ENCODE measurements around the gene SLC7A5.
"Not testable (repeated sequence)": the region's sequence is repeated elsewhere in the genome, so short reads cannot be mapped to it uniquely, and the experiment has no call there.

Gene SLC7A5

DNA sequence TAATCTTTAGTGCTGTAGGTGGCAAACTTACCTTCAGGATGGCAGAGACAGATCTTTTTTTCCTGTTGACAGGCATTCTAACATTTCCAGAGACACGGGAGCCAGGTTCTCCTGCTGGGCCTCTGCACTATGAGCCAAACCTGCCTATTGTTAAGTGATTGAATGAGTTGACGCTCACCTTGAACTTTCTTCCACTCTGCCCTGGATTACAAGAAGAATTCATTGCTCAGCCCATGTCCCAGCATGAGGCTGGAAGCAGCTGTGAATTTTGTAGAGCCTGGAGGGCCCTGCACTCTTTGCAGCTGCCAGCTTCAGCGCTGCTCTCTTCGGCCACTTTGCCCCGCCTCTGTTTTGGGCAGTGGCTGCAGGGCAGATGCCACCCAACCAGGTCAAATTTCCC lies 9.4 kb upstream of the SLC7A5 start:
- Histone ChIP-seq H3K79me2 (ENCODE audit: insufficient read depth, low read length) (no peaks in the 10 kb centered on the region), H3K27me3 (ENCODE audit: insufficient read depth, low read length, poor library complexity) (no peaks in the 10 kb centered on the region), H3K9me3 (ENCODE audit: insufficient read depth, low read length, severe bottlenecking) (peaks cover 2% of the 10 kb centered on the region), H3K4me2 (ENCODE audit: insufficient read depth, low read length) (no peak overlapping the region), H3K4me1 (ENCODE audit: insufficient read depth, low read length) (no peaks in the 10 kb centered on the region), H2AFZ (ENCODE audit: low read depth, low read length) (no peak overlapping the region), H4K20me1 (ENCODE audit: insufficient read depth, low read length) (no peaks in the 10 kb centered on the region), H3K36me3 (ENCODE audit: insufficient read depth, low read length) (no peaks in the 10 kb centered on the region), H3K4me3 (ENCODE audit: low read depth in 1 of 2, low read length in 2 of 2) (no peak overlapping the region), H3K27ac (ENCODE audit: low read length) (no peak overlapping the region), H3K9ac (ENCODE audit: low read depth, low read length) (no peak overlapping the region)
- TF ChIP-seq EZH2 (IDR thresholded peaks at IDR 0.05; ENCODE audit: borderline replicate concordance, low read depth, low read length, severe bottlenecking), result no peak
- TF ChIP-seq, protein P1, sequence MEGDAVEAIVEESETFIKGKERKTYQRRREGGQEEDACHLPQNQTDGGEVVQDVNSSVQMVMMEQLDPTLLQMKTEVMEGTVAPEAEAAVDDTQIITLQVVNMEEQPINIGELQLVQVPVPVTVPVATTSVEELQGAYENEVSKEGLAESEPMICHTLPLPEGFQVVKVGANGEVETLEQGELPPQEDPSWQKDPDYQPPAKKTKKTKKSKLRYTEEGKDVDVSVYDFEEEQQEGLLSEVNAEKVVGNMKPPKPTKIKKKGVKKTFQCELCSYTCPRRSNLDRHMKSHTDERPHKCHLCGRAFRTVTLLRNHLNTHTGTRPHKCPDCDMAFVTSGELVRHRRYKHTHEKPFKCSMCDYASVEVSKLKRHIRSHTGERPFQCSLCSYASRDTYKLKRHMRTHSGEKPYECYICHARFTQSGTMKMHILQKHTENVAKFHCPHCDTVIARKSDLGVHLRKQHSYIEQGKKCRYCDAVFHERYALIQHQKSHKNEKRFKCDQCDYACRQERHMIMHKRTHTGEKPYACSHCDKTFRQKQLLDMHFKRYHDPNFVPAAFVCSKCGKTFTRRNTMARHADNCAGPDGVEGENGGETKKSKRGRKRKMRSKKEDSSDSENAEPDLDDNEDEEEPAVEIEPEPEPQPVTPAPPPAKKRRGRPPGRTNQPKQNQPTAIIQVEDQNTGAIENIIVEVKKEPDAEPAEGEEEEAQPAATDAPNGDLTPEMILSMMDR (IDR thresholded peaks at IDR 0.05; ENCODE audit: borderline replicate concordance, extremely low read depth, low read length, poor library complexity, severe bottlenecking), result no peak
- no peak for DNase-seq
- no peak for ATAC-seq (ENCODE audit: insufficient read depth, low read depth)

GRCh38 chr16:87877942-87878507 lies 8.7 kb upstream of the SLC7A5 start:
- Histone ChIP-seq H3K36me3 (ENCODE audit: insufficient read depth, low read length) (no peaks in the 10 kb centered on the region), H3K4me2 (ENCODE audit: insufficient read depth, low read length) (no peak overlapping the region), H4K20me1 (ENCODE audit: insufficient read depth, low read length) (no peaks in the 10 kb centered on the region), H2AFZ (ENCODE audit: low read depth, low read length) (no peak overlapping the region), H3K4me1 (ENCODE audit: insufficient read depth, low read length) (peaks cover 5% of the 10 kb centered on the region), H3K27ac (ENCODE audit: low read length) (no peak overlapping the region), H3K9ac (ENCODE audit: low read depth, low read length) (no peak overlapping the region), H3K79me2 (ENCODE audit: insufficient read depth, low read length) (no peaks in the 10 kb centered on the region), H3K27me3 (ENCODE audit: insufficient read depth, low read length, poor library complexity) (no peaks in the 10 kb centered on the region), H3K9me3 (ENCODE audit: insufficient read depth, low read length, severe bottlenecking) (peaks cover 2% of the 10 kb centered on the region), H3K4me3 (ENCODE audit: low read depth in 1 of 2, low read length in 2 of 2) (no peak overlapping the region)
- ATAC-seq (ENCODE audit: insufficient read depth, low read depth) (peak; percentile 52; the same call in 2 of the 3 replicates), DNase-seq (peak; percentile 45)
- no peak for TF ChIP-seq EZH2 (IDR thresholded peaks at IDR 0.05; ENCODE audit: borderline replicate concordance, low read depth, low read length, severe bottlenecking)
- TF ChIP-seq, protein P1 (IDR thresholded peaks at IDR 0.05; ENCODE audit: borderline replicate concordance, extremely low read depth, low read length, poor library complexity, severe bottlenecking), result peak; percentile 61

- H4K20me1 ChIP-seq (ENCODE audit: insufficient read depth, low read length), result no peaks in the 10 kb centered on the region
- H3K4me1 ChIP-seq (ENCODE audit: insufficient read depth, low read length), result peaks cover 37% of the 10 kb centered on the region
- no peak for TF ChIP-seq EZH2 (IDR thresholded peaks at IDR 0.05; ENCODE audit: borderline replicate concordance, low read depth, low read length, severe bottlenecking)
- TF ChIP-seq, protein P1 (IDR thresholded peaks at IDR 0.05; ENCODE audit: borderline replicate concordance, extremely low read depth, low read length, poor library complexity, severe bottlenecking), result no peak
- no peaks in the 10 kb centered on the region for H3K27me3 ChIP-seq (ENCODE audit: insufficient read depth, low read length, poor library complexity)
- ATAC-seq (ENCODE audit: insufficient read depth, low read depth) (no peak), DNase-seq (peak; percentile 46)
- peaks cover 2% of the 10 kb centered on the region for H3K9me3 ChIP-seq (ENCODE audit: insufficient read depth, low read length, severe bottlenecking)
- H2AFZ ChIP-seq (ENCODE audit: low read depth, low read length), result no peak overlapping the region
- no peak overlapping the region for H3K4me2 ChIP-seq (ENCODE audit: insufficient read depth, low read length)
- no peak overlapping the region for H3K27ac ChIP-seq (ENCODE audit: low read length)
- peaks cover 8% of the 10 kb centered on the region for H3K79me2 ChIP-seq (ENCODE audit: insufficient read depth, low read length)
- no peak overlapping the region for H3K4me3 ChIP-seq (ENCODE audit: low read depth in 1 of 2, low read length in 2 of 2)
- H3K36me3 ChIP-seq (ENCODE audit: insufficient read depth, low read length), result no peaks in the 10 kb centered on the region
- H3K9ac ChIP-seq (ENCODE audit: low read depth, low read length), result no peak overlapping the region
These were observed 5.5 kb upstream of the SLC7A5 start for GRCh38 chr16:87874639-87875427.

DNA sequence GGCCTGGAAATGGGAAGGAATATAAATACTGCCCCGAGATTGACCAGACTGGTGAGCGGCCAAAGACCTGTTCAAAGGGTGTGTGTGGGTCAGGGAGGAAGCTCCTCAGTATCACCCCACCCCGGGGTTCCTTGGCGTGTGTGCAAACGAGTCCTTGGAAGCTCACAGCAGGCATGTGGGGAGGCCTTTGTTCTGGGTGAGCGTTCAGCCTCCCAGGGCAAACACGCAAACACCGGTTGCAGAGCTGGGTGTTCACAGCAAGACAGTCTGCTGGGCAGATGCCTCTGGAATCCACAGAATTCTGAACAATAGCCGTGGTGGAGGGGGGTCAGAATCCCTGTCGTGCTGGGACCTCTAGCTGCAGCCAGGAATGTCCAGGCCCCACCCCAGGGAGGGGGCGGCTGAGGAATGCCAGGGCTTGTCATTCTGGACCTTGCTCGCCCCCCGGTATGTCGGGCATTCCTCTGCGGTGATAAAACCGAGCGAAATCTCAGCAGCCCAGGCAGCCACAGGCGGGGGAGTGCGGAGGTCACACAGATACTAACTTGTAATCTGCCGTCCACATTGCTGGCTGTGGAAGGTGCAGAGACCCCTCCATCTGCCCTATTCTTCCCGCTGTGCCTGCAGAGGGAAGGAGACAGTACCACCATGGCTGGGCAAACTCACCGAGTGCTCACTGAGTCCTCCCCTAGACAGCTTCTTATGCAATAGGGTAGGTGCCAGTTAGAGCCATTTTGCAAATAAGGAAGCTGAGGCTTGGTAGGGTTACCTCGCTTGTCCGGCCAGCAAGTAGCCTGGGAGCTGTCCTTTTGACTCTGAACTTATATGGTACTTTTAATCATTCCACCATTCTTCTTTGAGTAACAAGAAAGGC lies 1.3 kb upstream of the SLC7A5 start:
- not testable (repeated sequence) for H3K4me3 ChIP-seq (ENCODE audit: low read depth in 1 of 2, low read length in 2 of 2); H3K9me3 ChIP-seq (ENCODE audit: insufficient read depth, low read length, severe bottlenecking); ATAC-seq (ENCODE audit: insufficient read depth, low read depth); H3K27me3 ChIP-seq (ENCODE audit: insufficient read depth, low read length, poor library complexity)
- Histone ChIP-seq H3K4me1 (ENCODE audit: insufficient read depth, low read length) (peaks cover 61% of the 10 kb centered on the region), H3K79me2 (ENCODE audit: insufficient read depth, low read length) (peaks cover 43% of the 10 kb centered on the region), H3K27ac (ENCODE audit: low read length) (peak overlapping the region; percentile 93), H3K9ac (ENCODE audit: low read depth, low read length) (peak overlapping the region; percentile 77), H2AFZ (ENCODE audit: low read depth, low read length) (peak overlapping the region; percentile 64), H3K4me2 (ENCODE audit: insufficient read depth, low read length) (peak overlapping the region; percentile 80), H3K36me3 (ENCODE audit: insufficient read depth, low read length) (peaks cover 12% of the 10 kb centered on the region), H4K20me1 (ENCODE audit: insufficient read depth, low read length) (peaks cover 29% of the 10 kb centered on the region)
- peak; percentile 20 for DNase-seq

- Histone ChIP-seq H4K20me1 (ENCODE audit: insufficient read depth, low read length) (peaks cover 35% of the 10 kb centered on the region), H3K36me3 (ENCODE audit: insufficient read depth, low read length) (peaks cover 17% of the 10 kb centered on the region), H3K4me2 (ENCODE audit: insufficient read depth, low read length) (peak overlapping the region; percentile 80), H2AFZ (ENCODE audit: low read depth, low read length) (peak overlapping the region; percentile 78), H3K4me1 (ENCODE audit: insufficient read depth, low read length) (peaks cover 68% of the 10 kb centered on the region), H3K9ac (ENCODE audit: low read depth, low read length) (peak overlapping the region; percentile 77), H3K79me2 (ENCODE audit: insufficient read depth, low read length) (peaks cover 50% of the 10 kb centered on the region), H3K4me3 (ENCODE audit: low read depth in 1 of 2, low read length in 2 of 2) (peak overlapping the region in 1 of 2 experiments; percentile 93; a peak in 2 of 4 replicates), H3K27ac (ENCODE audit: low read length) (peak overlapping the region; percentile 93)
- not testable (repeated sequence) for DNase-seq; H3K9me3 ChIP-seq (ENCODE audit: insufficient read depth, low read length, severe bottlenecking); H3K27me3 ChIP-seq (ENCODE audit: insufficient read depth, low read length, poor library complexity); ATAC-seq (ENCODE audit: insufficient read depth, low read depth)
These were observed 641 bp upstream of the SLC7A5 start for GRCh38 chr16:87869879-87870417.
